Renal cortical epithelial cell (primary cell): ENCODE measurements around the gene TICAM1. TPM values are rescaled to one million over a fixed set of nuclear protein-coding genes. Genes with fewer than 3 reads are reported as not detected.
"Not testable (repeated sequence)": the region's sequence is repeated elsewhere in the genome, so short reads cannot be mapped to it uniquely, and the experiment has no call there.

ENCODE experiments used
- DNase-seq: peaks from one replicate; pipeline ENCODE4 v3.0.0-alpha.2; 2011; ENCODE audit warnings: low read depth
- total RNA-seq: library from RNA; depleted of rRNA; stranded (reverse); fragments of >200 nt; gene quantifications from 2 replicates; pipeline ENCODE4 v1.2.3, GENCODE V29; 2014

Gene TICAM1
- total RNA-seq = 9.0 and 9.6 TPM in 2 replicates

- peak; percentile 48 for DNase-seq
Observed at GRCh38 chr19:4831304-4831978, at the start of gene TICAM1. Gene TICAM1 (minus strand): TSS chr19:4831712. CDS start chr19:4818377, 13,335 bp downstream.

- peak; percentile 17 for DNase-seq
Observed at GRCh38 chr19:4879041-4879440, 47.5 kb upstream of the TICAM1 start.

GRCh38 chr19:4878491-4878968 lies 47.0 kb upstream of the TICAM1 start:
- no peak for DNase-seq

- no peak for DNase-seq
Observed at GRCh38 chr19:4877753-4878490, 46.4 kb upstream of the TICAM1 start.

GRCh38 chr19:4873930-4874329 lies 42.4 kb upstream of the TICAM1 start:
- DNase-seq = no peak

DNA sequence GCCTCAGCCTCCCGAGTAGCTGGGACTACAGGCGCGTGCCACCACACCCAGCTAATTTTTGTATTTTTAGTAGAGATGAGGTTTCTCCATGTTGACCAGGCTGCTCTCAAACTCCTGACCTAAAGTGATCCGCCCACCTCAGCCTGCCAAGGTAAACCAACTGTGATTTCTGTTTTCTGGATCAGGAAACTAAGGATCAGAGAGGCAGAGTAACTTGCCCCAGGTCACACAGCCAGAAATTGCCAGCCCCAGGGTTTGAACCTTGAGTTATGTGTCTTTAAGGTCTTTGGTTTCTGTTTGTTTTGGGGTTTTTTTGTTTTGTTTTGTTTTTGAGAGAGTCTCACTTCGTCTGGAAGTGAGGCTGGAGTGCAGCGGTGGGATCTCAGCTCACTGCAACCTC lies 40.2 kb upstream of the TICAM1 start:
- no peak for DNase-seq

DNA sequence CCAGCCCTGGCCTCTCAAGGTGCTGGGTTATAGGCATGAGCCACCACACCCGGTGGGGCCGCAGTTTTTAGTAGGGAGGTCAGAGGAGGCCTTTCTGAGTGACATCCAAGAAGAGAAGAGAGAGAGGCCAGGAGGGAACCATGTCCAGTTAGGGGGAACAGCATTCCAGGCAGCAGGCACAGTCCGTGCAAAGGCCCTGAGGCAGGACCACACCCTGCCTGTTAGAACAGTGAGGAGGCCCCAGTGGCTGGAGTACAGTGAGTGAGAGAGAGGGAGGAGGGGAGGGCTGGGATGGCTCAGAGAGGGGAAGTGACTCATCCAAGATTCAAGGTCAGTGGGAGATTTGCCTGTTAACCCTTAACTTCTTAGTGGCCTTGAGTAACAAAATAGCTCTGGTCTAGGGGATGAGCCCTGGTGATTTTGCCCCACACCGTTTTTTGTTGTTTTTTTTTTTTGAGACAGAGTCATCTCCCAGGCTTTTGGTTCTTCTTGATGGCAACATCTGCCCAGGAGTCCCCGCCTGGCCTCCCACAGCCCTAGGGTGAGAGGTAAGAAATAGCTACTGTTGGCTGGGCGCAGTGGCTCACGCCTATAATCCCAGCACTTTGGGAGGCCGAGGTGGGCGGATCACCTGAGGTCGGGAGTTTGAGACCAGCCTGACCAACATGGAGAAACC lies 38.7 kb upstream of the TICAM1 start:
- DNase-seq = peak; percentile 91

DNA sequence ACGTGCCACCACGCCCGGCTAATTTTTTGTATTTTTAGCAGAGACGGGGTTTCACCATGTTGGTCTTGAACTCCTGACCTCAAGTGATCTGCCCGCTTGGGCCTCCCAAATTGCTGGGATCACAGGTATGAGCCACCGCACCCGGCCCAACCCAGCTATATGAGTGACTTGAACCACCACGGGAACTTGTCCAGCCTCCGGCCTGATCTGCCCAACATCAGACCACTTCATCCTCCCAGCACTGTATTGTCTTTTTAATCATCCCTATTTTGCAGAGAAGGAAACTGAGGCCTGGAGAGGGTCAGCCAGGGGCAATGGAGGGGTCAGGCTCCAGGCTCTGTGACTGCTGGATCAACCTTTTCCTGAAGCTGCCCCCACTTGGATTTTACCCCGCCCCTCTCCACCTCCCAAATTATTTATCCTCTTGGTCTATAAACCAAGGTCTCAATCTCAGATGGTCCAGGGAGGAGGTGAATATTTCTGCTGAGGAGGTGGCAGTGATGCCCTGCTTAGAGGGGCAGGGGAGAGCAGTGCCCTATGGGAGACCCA lies 36.8 kb upstream of the TICAM1 start:
- no peak for DNase-seq

DNA sequence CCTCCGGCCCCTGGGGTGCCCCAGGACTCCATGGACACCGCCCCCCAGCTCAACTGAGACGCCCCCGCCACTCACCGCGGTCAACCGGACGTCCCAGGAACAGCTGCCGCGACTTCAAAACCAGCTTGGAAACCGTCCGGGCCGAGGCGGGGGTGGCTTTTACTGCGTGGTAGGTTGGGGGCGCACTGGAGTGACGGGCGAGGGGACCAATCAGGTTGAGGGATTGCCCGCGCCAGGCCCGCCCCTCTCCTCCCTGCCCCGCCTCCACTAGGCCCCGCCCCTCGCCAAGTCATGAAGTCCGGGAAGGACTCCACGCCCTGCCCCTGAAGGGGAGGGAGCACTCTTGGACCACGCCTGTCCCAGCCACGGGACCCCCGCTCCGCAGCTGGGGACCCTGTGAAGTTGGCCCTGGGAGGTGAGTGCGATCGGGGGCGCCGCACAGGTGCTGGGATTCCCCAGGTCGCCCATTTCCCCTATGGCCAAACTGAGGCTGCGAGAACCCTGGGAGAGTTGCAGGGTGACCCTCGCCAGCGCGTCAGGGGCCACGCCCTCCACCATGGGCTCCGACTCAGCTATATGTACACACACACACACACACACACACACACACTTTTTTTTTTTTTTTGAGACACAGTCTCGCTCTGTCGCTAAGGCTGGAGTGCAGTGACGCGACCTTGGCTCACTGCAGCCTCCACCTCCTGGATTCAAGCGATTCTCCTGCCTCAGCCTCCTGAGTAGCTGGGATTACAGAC lies 36.2 kb upstream of the TICAM1 start, which contains the start of gene PLIN3:
Gene PLIN3 (minus strand): TSS at position 134 of the 752 bp plus-strand sequence. CDS start 6,273 bp downstream, outside the sequence.
- peak; percentile 77 for DNase-seq

GRCh38 chr19:4866595-4867424 lies 35.3 kb upstream of the TICAM1 start:
- peak; percentile 12 for DNase-seq

DNA sequence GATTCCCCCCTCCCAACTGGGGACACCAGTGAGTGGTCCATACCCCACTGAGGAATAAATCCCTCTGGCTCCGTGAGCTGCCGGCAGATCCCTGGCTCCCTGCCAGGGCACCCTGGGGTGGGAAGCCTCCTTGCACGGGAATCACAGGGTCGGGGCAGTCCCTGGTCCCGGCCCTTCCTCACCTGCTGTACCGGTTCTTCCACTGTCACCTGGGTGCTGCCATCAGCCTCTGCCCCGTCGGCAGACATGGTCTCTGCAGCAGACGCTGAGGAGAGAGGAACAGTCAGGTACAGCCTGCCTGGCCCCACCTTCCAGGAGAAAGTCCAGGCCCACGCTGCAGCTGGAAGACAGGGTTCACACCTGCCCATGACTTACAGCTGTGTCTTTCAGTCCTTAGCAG lies 29.6 kb upstream of the TICAM1 start:
- DNase-seq = no peak

DNA sequence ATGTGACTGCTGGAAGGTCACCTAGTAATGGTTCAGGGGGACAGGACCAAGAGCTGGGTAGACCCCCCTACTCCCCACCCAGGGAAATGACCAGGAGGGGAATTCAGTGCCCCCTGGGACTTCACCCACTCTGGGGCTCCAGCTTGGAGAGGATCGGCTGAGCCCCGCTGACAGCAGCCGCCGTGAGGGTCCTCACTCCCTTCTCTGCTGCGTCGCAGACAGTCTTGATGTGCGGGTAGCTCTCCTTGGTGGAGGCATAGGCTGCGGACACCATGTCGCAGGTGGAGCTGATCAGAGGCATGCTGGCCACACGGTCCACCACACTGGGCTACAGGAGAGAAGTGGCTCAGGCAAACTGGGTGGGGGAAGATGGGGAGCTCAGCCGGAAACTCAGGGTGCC lies 28.2 kb upstream of the TICAM1 start:
- no peak for DNase-seq

- DNase-seq = not testable (repeated sequence)
Observed at GRCh38 chr19:4856468-4856867, 25.0 kb upstream of the TICAM1 start.

DNA sequence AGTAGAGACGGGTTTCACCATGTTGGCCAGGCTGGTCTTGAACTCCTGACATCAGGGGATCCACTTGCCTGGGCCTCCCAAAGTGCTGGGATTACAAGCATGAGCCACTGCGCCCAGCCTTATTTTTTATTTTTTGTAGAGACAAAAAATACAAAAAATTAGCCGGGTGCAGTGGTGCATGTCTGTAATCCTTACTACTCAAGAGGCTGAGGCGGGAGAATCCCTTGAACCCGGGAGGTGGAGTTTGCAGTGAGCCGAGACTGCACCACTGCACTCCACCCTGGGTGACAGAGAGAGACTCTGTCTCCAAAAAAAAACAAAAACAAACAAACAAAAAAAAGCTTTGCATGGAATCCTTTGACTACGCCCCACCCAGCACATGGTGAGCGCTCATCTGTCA lies 22.0 kb upstream of the TICAM1 start:
- not testable (repeated sequence) for DNase-seq

GRCh38 chr19:4852484-4852883 lies 21.0 kb upstream of the TICAM1 start:
- no peak for DNase-seq

- DNase-seq = peak; percentile 95
Observed at GRCh38 chr19:4851551-4852290, 20.2 kb upstream of the TICAM1 start.

DNA sequence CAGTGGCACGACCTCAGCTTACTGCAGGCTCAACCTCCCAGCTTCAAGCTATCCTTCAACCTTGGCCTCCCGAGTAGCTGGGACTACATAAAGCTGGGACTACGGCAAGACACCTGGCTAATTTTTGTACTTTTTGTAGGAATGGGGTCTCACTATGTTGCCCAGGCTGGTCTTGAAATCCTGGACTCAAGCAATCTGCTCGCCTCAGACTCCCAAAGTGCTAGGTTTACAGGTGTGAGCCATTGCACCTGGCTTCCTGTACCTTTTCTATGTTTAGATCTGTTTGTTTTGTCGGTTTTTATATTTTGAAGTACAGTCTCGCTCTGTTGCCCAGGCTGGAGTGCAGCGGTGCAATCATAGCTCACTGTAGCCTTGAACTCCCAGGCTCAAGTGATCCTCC lies 17.5 kb upstream of the TICAM1 start:
- DNase-seq = no peak

GRCh38 chr19:4847190-4847973 lies 15.9 kb upstream of the TICAM1 start:
- DNase-seq = no peak

GRCh38 chr19:4845975-4846374 lies 14.5 kb upstream of the TICAM1 start:
- not testable (repeated sequence) for DNase-seq
